Middle frontal gyrus (tissue), 1 donor: Measurements from ENCODE around the gene TNFRSF1A.
"Not testable (repeated sequence)": the region's sequence is repeated elsewhere in the genome, so short reads cannot be mapped to it uniquely, and the experiment has no call there.

Experiments
- DNase-seq: peaks from one replicate; pipeline ENCODE4 v3.0.0-alpha.2; 2015; ENCODE audit warnings: low spot score; ENCODE audit errors: extremely low spot score

TNFRSF1A gene

DNA sequence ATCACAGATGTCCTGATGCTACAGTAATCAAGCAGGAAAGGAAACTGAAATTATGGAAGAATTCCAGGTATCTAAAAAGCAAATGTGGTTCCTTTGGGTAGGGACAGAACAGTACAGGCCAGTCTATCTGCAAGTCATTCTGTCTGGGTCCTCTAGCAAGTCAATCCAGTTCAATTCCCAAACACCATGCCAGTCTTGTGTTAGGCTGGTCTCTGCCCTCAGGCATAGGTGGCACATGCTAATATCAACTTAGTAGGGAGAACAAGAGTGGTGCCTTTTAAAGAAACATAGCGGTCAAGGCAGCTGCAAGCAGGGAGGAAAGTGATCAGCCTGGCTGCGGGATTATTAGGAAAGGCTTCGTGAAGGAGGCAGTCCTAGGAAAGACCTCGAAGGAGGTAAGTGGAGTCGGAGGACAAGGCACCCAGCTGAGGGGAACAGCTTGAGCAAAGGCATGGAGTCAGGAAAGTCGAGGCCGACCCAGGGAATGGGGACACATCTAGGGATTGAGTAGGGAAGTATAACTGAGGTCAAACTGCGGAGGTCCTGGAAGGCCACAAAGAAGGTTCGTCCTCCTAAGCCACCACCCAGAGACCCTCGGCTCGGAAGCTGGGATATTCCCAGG lies 35.2 kb downstream of the TNFRSF1A start:
- DNase-seq = no peak

DNA sequence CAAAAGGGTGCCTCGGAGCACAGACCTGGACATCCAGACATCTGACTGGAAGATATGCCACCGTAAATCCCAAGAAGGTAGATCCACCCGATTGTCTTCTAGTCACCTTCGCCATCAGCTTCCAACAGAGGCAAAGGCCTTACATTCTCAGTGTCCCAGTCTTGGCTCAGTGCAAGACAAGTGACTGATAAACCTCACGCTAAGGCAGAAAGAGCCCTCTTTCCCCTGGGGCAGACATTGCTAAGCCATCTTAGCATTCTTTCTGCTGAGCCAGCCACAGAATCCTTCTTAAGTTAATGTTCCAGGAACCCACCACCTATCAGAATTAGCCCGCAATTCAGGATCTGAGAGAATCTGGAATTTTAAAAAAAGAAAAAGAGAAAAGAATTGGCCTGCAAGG lies 35.7 kb downstream of the TNFRSF1A start:
- no peak for DNase-seq

GRCh38 chr12:6303071-6303470 lies 38.8 kb downstream of the TNFRSF1A start:
- DNase-seq = no peak

DNA sequence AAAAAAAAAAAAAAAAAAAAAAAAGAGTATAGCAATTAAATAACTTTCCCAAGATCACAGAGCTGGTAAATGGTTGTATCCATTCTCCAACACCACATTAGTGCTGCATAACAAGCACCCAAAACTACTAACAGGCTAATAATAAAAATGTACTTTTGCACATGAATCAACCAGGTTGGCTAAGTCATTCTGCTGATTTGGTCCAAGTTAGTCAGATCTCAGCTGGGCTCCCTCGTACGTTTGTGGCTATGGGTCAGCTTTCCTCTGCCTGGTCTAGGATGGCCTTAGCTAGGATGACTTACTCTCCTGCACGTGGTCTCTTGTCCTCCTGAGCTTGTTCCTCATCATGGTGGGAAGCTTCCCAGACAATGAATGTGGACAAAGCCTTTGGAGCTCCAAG lies 39.3 kb downstream of the TNFRSF1A start:
- DNase-seq = no peak

- no peak for DNase-seq
Measured at GRCh38 chr12:6301721-6302120, 40.2 kb downstream of the TNFRSF1A start.

GRCh38 chr12:6297170-6297569 lies 44.7 kb downstream of the TNFRSF1A start:
- no peak for DNase-seq

DNA sequence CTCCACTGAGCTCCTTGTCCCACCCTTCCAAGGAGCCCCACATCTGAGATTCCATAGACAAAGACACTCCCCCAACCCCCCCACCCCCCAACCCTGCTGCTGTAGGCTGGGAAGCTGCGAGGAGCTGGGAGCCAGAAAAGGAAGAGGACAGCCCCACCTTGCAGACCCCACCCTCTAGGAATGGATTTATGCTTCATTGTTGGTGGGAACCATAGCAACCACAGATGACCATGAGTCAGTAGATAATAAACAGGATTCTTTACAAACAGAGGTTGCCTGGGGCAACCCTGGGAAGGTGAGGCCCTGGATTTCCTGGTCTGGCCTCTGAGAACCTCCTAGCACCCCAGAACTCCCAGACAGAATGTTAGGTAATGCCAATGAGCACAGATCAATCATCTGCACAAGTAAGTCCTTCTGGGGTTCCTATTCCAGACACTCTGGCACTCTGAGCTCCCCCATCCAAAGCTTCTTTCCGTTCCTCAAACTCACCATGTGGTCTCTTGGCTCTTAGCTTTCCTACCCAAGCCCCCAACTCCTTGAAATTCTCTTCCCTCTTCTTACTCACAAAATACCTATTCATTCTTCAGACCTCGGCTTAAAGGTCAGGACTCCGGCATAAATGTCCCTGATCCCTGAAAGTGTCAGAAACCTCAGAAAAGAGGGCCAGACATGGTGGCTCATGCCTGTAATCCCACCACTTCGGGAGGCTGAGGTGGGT lies 46.6 kb downstream of the TNFRSF1A start:
- DNase-seq = no peak

DNA sequence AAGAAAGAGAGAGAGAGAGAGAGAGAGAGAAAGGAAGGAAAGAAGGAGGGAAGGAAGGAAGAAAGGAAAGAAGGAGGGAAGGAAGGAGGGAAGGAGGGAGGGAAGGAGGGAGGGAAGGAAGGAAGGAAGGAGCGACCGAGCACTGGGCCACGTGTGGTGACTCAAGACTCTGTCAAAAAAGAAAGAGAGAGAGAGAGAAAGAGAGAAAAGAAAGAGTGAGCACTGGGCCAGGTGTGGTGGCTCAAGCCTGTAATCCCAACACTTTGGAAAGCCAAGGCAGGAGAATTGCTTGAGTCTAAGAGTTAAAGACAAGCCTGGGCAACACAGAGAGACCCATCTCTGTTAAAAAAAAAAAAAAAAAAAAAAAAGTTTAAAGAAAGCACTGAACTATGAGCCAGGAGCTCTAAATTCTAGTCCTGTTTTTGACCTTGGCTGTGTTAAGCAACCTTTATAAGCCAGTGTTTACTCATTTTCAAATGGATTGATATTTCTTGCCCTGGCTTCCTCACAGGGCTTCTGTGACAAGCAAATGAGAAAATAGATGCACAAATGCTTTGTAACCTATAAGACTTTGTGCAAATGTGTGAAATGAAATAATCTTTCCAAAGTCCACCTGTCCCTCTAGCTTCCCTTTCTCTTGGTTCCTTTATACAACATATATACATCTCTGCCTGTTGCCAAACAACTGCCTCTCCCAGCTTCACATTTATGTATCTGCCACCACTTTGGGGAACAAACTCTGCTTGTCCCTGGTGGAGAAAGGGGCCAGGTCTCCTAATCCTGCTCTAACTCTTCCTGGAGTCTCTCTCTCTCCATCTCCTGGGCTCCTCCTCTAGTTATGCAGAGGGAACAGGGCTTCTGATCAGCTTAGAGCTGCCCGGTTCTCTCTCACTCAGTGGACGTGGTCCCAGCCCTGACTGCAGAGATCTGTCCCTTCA lies 47.5 kb downstream of the TNFRSF1A start:
- no peak for DNase-seq

- DNase-seq = no peak
Measured at GRCh38 chr12:6292606-6293005, 49.3 kb downstream of the TNFRSF1A start.

DNA sequence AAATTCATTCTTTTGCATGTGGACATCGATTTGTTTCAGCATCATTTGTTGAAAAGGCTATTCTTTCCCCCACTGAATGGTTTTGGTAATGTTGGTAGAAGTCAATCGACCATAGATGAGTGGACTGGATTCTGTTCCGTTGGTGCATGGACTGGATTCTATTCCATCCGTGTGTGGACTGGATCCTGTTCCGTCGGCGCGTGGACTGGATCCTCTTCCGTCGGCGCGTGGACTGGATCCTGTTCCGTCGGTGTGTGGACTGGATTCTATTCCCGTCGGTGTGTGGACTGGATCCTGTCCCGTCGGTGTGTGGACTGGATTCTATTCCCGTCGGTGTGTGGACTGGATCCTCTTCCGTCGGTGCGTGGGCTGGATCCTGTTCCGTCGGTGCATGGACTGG lies 52.0 kb downstream of the TNFRSF1A start:
- DNase-seq = not testable (repeated sequence)

DNA sequence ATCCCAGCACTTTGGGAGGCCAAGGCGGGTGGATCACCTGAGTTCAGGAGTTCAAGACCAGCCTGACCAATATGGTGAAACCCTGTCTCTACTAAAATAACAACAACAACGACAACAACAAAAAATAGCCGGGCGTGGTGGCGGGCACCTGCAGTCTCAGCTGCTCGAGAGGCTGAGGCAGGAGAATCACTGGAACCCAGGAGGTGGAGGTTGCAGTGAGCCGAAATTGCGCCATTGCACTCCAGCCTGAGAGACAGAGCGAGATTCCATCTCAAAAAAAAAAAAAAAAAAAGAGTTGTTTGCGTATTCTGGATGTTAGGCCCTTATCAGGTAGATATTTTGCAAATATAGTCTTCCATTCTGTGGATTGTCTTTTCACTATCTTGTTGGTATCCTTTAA lies 52.8 kb downstream of the TNFRSF1A start:
- DNase-seq = not testable (repeated sequence)

DNA sequence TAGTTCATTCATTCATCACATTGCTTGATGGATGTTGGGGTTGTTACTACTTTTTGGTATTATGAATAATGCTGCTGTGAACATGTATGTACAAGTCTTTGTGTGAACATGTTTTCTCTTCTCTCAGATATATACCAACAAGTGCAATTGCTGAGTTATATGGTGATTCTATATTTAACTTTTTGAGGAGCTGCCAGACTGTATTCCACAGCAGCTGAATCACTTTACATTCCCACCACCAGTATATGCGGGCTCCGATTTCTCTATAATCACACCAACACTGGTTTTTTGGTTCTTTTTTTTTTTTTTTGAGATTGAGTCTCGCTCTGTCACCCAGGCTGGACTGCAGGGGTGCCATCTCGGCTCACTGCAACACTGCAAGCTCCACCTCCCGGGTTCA lies 53.6 kb downstream of the TNFRSF1A start:
- DNase-seq = no peak

DNA sequence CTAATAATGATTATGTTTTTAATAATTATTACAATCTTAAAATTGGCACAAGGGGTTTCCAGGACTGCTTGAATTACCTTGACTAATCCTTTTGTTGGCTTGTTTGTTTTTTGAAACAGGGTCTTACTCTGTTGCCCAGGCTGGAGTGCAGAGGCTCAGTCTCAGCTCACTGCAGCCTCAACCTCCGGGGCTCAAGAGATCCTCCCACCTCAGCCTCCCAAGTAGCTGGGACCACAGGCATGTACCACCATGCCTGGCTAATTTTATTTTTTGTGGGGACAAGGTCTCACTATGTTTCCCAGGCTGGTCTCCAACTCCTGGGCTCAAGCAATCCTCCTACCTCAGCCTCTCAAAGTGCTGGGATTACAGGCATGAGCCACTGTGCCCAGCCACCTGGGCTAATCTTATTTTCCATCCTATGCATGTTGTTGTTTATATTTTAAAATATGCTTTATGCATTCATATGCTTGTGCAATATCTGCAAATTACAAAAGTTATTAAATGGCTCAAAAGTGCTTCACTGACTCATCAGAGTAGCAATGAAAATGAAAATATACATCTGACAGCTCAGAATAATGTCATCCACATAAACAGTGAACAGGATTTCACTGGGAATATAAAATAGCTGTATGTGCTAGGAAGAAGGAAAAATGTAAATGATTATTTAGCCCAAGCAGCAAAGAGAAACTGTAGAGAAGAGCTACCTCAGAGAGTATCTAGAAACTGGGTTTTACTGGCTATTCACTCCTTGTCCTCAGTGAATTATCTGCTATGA lies 56.2 kb downstream of the TNFRSF1A start:
- DNase-seq = no peak

DNA sequence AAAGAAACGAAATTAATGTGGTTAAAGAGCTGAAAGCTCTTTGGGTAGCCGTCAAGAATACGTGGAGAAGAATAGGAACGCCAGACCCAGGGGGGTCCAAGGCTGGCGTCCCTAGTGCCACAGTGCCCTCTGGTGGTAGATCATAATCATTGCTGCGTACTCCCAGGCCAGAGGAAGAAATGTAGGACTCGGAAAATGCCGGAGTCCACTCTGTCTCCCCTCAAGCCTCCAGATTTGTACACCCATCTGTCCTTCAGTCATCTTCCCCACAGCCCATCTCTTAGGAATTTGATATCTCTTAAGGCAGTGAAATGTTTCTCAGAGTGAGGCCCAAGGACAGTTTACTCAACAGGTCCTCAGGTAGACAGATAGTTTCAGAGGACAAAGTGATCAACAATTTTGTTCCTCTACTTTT lies 56.8 kb downstream of the TNFRSF1A start:
- DNase-seq = no peak

- no peak for DNase-seq
Measured at GRCh38 chr12:6284273-6284672, 57.6 kb downstream of the TNFRSF1A start.

- DNase-seq = no peak
Measured at GRCh38 chr12:6282453-6282840, 59.4 kb downstream of the TNFRSF1A start.

DNA sequence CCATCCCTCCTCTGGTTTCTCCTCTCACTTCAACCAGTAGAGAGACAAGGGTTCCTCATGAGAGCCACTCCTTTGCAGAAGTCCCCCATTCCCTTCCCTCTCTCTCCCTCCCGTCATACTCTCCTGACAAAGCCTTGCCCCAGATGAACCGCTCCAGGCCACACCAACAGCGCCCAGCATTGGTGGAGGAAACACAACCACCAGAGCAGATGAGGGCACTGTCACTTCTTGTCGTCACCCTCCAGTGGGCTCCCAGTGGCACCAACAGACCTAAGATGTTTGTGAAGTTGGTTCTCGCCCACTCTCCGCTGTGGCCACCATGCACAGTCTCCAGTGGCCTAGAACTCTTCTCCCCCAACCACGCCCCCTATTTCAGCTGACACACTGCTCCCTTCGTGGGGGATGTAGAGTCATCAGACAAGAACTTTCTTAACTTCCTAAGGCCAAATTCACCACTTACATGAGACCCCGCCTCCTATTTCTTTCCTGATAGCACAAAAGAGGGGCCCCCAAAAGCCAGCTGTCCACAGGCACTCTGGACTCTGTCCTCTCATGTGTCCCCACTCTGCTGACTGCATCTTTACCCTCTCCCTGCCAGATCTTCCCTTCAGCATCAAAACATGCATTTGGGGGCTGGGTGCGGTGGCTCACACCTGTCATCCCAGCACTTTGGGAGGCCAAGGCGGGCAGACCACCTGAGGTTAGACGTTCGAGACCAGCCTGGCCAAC lies 60.6 kb downstream of the TNFRSF1A start:
- DNase-seq = no peak

GRCh38 chr12:6280672-6281071 lies 61.2 kb downstream of the TNFRSF1A start:
- no peak for DNase-seq

DNA sequence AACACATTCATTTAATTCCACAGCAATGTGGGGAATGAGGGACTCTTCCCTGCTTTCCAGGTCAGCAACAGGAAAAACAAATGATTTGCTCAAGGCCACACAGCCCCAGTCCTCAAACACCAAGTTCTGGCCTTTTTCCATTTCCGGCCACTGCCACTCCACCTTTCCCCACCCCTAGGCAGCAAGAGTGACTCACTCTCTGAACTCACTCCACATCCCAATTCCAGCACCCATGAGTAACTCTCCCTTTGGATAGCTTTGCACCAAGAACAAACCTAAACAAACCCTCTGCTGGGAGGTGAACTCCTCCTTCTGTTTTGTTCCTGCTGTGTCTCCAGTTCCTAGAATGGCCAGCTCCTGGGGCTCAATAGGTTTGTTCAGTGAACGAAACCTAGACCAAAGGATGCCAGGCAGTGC lies 61.8 kb downstream of the TNFRSF1A start:
- no peak for DNase-seq

DNA sequence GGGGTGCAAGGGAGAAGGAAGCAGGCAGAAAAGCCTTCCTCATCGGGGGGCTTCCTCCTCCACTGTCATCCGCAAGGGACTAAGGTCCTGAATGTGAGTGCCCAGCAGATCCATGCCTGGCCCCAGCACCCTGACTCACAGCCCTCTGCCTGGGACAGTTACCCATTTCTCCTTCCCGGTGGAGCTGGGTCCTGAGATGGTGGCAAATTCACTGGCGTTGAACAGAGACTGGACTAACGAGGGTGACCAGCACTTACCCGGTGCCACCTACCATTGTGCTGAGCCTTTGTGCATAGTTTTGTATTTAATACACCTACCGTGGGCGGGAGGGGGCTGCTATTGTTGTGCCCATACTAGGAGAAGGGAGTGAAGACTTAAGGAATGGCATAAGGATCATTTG lies 62.2 kb downstream of the TNFRSF1A start:
- no peak for DNase-seq

DNA sequence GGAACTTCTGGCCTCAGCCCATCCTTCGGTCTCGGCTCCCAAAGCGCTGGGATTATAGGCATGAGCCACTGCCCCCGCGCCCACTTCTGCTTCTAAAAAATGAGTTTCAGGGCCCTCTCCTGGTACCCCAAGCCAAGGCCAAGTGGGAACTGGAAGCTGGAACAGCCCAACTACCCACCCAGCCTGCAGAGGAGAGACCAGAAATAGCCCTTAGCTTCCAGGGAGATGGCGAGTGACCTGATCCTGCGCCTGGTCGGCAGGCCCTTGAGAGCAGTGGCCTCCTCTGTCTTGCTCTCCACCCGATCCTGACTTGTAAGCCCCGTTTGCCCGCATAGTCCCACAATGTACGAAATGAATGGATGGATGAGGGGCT lies 62.6 kb downstream of the TNFRSF1A start:
- DNase-seq = no peak
